Kidney epithelial cell (primary cell): ENCODE measurements around the gene AIFM2. TPM values are rescaled to one million over a fixed set of nuclear protein-coding genes. Genes with fewer than 3 reads are reported as not detected.
"Not testable (repeated sequence)": the region's sequence is repeated elsewhere in the genome, so short reads cannot be mapped to it uniquely, and the experiment has no call there.

Experiments
- DNase-seq: peaks from one replicate; pipeline ENCODE4 v3.0.0-alpha.2; 2010; ENCODE audit warnings: low read depth
- H3K27me3 ChIP-seq: 2 replicates; pipeline ENCODE4 v1.6.0; 2011; ENCODE audit warnings: low read length; ENCODE audit not compliant: control insufficient read depth, insufficient read depth
- H3K36me3 ChIP-seq: 2 replicates; pipeline ENCODE4 v1.5.1; 2011; ENCODE audit warnings: low read length; ENCODE audit not compliant: control insufficient read depth, insufficient read depth
- H3K4me3 ChIP-seq: 2 replicates; pipeline ENCODE4 v1.5.1; 2011; ENCODE audit warnings: low read depth, mild to moderate bottlenecking, control low read depth, low read length
- total RNA-seq: library from RNA; depleted of rRNA; stranded (reverse); fragments of >200 nt; gene quantifications from 2 replicates; pipeline ENCODE4 v1.2.3, GENCODE V29; 2015
- TF ChIP-seq, protein P1 (sequence below): IDR thresholded peaks from 2 replicates; pipeline ENCODE4 v1.5.1; 2011; ENCODE audit warnings: mild to moderate bottlenecking, moderate library complexity, low read length, control low read depth, inconsistent platforms; ENCODE audit not compliant: insufficient read depth, poor library complexity, severe bottlenecking

The AIFM2 gene
- total RNA-seq, 1 donor from 2014 or later, result 12.4 TPM

- no peaks in the 10 kb centered on the region for H3K27me3 ChIP-seq
- no peak overlapping the region for H3K4me3 ChIP-seq
- H3K36me3 ChIP-seq, result no peaks in the 10 kb centered on the region
- TF ChIP-seq, protein P1, sequence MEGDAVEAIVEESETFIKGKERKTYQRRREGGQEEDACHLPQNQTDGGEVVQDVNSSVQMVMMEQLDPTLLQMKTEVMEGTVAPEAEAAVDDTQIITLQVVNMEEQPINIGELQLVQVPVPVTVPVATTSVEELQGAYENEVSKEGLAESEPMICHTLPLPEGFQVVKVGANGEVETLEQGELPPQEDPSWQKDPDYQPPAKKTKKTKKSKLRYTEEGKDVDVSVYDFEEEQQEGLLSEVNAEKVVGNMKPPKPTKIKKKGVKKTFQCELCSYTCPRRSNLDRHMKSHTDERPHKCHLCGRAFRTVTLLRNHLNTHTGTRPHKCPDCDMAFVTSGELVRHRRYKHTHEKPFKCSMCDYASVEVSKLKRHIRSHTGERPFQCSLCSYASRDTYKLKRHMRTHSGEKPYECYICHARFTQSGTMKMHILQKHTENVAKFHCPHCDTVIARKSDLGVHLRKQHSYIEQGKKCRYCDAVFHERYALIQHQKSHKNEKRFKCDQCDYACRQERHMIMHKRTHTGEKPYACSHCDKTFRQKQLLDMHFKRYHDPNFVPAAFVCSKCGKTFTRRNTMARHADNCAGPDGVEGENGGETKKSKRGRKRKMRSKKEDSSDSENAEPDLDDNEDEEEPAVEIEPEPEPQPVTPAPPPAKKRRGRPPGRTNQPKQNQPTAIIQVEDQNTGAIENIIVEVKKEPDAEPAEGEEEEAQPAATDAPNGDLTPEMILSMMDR, result no peak
- DNase-seq, result no peak
Observed at GRCh38 chr10:70126700-70127395, 5.8 kb downstream of the AIFM2 start.

- TF ChIP-seq, protein P1, result no peak
- Histone ChIP-seq H3K4me3 (no peak overlapping the region), H3K36me3 (no peaks in the 10 kb centered on the region), H3K27me3 (no peaks in the 10 kb centered on the region)
- DNase-seq, result no peak
Observed at GRCh38 chr10:70125918-70126552, 6.6 kb downstream of the AIFM2 start.

DNA sequence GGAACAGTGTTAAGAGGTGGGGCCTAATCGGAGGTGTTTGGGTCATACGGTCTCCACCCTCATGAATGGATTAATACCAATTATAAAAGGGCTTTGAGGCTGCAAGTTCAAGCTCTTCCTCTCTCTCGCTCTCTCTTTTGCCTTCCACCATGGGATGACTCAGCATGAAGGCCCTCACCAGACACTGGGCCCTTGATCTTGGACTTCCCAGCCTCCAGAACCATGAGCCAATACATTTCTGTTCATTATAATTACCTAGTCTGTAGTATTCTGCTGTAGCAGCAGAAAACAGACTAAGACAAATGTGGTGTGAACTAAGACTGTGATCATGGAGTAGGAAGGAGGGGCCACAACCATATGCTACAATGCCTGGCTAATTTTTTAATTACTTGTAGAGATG, 7.7 kb downstream of the AIFM2 start:
- DNase-seq, result no peak
- Histone ChIP-seq H3K4me3 (no peak overlapping the region), H3K27me3 (no peaks in the 10 kb centered on the region), H3K36me3 (no peaks in the 10 kb centered on the region)
- TF ChIP-seq, protein P1, result no peak

DNA sequence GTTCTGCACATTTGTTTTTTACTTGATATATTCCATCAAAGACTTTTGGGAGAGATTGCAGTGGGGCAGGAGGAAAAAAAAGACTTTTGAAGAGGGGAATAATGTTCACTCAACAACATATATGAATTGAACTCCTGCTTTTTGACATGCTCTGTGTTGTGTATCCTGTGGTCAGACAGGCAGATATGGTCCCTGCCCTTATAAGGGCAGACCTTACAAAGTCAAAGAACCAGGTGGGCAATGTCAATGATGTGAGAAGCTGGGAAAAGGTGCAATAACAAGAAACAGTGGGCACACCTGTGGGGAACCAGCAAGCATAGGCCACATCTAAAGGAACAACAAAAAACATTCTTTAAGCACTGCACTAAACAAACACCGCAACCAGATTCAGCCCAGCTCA, 8.2 kb downstream of the AIFM2 start:
- no peak overlapping the region for H3K4me3 ChIP-seq
- H3K36me3 ChIP-seq, result no peaks in the 10 kb centered on the region
- TF ChIP-seq, protein P1, result no peak
- no peaks in the 10 kb centered on the region for H3K27me3 ChIP-seq
- no peak for DNase-seq

DNA sequence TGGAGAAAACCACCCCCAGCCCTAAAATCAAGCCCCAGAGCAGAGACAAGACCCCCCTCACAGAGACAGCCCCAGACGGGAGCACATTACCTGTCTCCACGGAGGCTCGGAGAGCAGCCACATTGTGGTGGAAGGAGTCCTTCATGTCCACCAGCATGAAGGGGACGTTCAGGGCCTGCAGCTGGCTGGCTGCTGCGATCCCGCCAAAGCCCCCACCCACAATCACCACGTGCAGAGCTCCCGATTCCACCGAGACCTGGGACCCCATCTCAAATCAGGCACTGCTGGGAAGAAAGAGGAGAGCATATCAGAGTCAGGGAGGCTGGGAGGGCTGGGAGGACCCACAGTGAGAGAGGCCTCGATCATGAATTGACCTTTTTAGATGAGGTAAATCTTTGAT, 8.8 kb downstream of the AIFM2 start:
- no peak overlapping the region for H3K4me3 ChIP-seq
- DNase-seq, result no peak
- no peaks in the 10 kb centered on the region for H3K36me3 ChIP-seq
- no peaks in the 10 kb centered on the region for H3K27me3 ChIP-seq
- TF ChIP-seq, protein P1, result no peak

DNA sequence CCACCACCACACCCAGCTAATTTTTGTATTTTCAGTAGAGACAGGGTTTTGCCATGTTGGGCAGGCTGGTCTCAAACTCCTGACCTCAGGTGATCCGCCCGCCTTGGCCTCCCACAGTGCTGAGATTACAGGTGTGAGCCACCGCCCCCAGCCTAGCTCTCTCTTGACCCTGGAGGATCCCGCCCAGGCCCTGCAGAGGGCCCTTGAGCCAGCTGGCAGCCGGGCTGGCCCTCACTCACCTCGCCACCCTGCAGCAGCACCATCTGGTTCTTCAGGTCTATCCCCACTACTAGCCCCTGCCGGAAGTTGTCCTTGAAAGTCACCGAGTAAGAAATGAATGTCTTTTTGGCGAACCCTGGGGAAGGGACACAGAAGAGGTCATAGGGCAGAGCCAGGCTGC, 9.5 kb downstream of the AIFM2 start:
- not testable (repeated sequence) for H3K27me3 ChIP-seq, H3K36me3 ChIP-seq, H3K4me3 ChIP-seq, DNase-seq
